NCI-H128 (cell line): ENCODE results near the gene POLR1F.

Source experiments
- DNase-seq: peaks from one replicate; lab custom pipeline; 2025; ENCODE audit not compliant: unreplicated experiment; lab: John Stamatoyannopoulos, UW

POLR1F gene

DNA sequence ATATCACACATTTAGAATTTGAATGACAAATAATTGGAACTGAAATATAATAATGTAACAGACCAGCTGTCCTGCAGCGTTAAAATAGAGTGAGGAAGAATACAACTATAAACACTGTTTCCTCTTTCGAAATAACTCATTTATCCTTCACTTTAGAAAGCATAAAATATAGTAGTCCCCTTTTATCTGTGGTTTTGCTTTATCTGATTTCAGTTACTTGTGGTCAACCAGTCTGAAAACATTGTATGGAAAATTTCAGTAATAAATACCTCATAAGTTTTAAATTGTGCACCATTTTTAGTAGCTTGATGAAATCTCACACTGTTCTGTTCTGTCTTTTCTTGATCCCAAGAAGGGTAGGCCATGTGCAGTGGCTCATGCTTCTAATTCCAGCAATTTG lies 31.7 kb downstream of the POLR1F start:
- no peak for DNase-seq

DNA sequence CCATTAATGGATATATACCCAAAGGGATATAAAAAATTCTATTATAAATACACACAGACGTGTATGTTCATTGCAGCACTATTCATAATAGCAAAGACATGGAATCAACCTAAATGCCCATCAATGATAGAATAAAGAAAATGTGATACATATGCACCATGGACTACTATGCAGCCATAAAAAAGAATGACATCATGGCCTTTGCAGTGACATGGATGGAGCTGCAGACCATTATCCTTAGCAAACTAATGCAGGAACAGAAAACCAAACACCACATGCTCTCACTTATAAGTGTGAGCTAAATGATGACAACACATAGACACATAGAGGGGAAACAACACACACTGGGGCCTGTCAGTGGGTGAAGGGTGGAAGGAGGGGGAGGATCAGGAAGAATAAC lies 33.0 kb downstream of the POLR1F start:
- no peak for DNase-seq

DNA sequence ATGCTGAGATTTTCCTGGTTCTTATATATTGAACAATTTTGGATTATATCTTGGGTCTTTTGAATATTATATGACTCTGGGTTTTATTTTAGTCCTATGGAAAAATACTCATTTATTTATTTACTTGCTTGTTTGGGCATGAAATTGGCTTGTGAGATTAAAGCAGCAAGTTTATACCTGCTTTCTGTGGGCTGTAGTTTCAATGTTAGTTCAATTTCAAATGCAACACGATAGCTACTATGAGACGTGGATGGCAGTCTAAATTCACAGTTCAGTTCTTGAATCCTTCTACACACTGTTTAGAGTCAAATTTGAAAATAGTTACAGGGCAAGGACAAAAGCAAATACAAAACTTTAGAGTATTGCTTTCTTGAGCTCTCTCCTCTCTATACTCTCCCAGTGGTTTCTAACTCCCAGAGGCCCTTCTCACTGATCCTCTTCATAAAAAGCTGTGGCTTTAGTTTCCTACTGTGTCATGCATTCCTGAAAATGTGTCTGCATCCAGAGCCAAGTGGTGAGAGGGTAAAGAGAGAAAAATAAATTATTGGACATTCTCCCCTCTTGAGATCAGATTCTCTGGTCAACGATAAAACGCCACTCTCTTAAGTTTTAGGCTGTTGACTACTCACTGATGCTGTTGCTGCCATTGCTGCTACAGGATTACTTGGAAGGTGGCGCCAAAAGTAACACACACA lies 34.4 kb downstream of the POLR1F start:
- no peak for DNase-seq

DNA sequence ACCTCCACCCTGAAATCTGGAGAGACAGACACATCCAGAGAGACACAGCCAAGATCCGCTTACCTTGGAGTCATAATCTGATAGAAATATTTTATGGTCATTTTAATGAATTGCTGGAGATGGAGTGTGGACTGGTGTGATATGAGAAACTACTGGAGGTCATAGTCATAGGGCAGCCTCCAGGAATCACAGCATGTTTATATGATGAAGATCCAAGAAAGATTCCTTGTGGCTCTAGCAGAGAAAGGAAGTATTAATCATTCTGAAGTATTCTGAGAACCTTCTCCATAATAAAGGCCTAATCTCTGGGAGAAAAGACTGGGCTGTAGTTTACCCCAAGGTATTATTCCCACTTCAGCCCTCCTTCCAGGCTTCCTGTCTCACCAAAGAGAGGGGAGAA lies 38.0 kb downstream of the POLR1F start:
- DNase-seq, result no peak

DNA sequence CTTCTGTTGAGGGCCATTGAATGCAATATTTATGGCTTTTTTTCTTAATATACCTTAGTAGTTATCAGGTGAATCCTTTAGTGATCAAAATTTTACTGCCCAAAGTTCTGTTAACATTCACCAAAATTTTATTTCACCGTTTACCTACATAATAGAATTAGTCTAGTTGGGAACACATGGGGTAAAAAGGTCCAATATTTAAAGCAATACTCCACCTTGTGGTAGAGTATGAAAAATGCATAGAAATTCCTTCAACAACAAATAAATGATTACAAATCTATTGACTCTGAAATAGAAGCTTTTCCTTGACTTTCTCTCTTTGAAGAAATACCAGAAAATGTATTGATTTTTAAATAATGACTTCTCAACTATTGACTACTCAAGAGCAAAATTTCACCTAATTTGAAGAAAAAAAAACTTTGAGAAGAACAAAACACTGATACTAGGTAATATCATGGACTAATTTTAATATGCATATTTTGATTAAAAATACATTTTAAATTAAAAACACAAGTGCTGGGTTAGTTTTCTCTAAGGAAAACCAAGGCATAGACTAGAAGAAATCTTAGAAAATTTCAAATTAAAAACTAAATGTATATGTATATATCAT lies 43.3 kb downstream of the POLR1F start:
- no peak for DNase-seq

DNA sequence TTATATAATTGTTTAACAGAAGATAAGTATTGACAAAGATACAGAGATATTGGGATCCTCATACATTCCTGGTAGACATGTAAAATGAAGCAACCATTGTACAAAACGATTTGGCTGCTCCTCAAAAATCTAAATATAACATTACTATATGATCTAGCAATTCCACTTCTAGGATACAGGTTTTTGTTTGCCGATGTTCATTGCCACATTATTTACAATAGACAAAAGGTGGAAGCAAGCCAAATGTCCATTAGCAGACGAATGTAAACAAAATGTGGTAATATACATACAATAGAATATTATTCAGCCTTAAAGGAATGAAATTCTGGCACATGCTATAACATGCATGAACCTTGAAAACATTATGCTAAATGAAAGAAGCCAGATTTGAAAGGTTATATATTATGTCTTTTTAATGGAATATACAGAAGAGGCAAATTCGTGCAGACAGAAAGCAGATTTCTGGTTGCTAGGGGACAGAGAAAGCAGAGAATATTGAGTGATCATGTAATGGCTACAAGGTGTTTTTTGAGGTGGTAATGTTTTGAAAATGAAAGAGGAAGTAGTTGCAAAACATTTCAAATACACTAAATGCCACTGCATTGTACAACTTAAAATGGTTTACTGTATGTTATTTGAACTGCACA lies 44.9 kb downstream of the POLR1F start:
- DNase-seq, result no peak

DNA sequence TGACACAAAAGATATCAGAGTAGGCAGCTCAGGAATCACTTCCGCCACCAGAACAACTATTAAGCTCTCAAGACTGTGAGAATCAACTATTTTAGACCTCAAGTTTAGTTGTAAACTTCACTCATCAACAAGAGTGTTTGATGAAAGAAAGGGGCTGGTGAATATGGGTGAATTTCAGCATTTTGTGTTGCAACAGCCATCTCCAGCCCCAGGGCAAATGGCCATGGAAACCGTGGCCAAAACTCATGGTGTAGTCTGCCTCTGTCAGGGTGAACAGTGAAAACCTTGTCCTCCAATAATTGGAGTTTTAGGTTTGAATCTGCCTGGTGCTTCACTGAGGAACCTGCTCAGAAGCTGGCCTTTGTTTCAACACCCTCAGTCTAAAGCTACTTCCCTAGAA lies 60.0 kb downstream of the POLR1F start:
- no peak for DNase-seq
